Superior temporal gyrus (tissue), 1 donor: ENCODE results near the gene MC3R.

Experiments used
- DNase-seq: peaks from one replicate; pipeline ENCODE4 v3.0.0-alpha.2; 2016; ENCODE audit errors: extremely low spot score

MC3R gene

DNA sequence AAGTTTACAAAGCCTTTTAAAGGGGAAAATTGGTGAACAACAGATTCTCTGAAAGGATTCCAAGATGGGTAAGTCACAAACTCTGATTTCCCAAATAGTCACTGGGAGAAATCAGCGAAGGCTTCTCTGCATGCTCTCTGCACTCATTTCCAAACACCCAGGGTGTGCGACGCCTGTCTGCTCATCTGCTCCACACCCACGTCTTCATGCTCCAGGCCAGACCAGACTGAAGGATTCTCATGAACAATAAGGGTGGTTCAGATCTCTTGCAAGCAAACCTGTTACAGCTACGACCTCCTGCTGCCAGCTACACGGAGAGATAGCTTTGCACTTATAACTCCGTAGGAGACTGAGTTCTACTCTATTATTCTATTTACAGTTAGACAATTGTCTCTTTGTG, 1.4 kb downstream of the MC3R start:
- DNase-seq = no peak

GRCh38 chr20:56257604-56258003, 9.1 kb downstream of the MC3R start:
- DNase-seq = no peak

DNA sequence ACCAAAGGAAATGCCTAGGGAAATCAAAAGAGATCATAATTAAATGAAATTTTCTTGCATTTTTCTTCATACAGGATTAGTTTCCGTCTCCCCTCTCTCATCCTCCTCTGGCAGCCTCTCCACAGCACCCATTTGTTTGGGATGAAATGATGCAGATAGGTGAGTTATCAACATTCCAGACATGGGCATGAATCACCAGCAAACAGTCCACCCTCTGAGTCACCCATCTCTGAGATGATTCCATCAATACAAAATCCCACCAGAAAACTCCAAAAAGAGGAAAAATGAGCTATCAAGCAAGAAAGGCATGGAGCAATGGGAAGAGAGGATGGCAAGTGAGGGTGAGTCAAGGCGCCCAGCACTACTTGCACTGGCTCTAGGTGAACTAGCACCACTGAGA, 11.4 kb downstream of the MC3R start:
- no peak for DNase-seq

DNA sequence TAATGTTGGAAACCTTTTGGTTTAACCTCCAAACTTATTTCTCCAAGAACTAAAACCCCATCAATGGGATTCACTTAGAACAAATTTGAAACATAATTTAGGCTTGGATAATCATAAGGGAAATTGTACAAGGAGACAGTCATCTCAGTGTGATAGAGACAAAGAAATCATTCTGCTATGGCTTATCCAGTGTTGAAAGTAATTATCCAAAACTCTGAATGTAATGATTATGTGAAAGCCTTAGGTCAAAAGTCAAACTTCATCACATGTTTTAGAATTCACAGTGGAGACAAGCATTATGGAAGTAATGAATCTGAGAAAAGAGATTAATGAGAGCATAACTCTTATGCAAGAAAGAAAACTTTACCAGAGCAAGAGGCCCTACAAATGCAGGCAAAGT, 20.0 kb downstream of the MC3R start:
- DNase-seq = no peak

GRCh38 chr20:56271974-56272373, 23.4 kb downstream of the MC3R start:
- no peak for DNase-seq

- no peak for DNase-seq
These were observed 25.0 kb downstream of the MC3R start for GRCh38 chr20:56273491-56273890.

DNA sequence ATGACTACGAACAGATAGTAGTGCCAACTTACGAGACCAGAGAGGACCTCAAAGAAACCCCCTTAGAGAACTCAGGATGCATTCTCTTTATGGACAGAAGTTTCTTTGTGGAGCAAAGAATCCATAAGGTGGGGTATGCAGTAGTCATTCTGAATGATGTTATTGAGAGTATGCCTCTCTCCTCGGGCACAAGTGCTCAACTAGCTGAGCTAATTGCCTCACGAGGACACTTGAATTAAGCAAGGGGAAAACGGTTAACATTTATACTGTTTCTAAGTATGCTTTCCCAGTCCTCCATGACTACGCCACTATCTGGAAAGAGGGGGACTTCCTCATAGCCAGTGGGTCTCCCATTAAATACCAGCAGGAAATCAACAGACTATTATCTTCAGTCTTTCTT, 25.6 kb downstream of the MC3R start:
- DNase-seq = no peak

DNA sequence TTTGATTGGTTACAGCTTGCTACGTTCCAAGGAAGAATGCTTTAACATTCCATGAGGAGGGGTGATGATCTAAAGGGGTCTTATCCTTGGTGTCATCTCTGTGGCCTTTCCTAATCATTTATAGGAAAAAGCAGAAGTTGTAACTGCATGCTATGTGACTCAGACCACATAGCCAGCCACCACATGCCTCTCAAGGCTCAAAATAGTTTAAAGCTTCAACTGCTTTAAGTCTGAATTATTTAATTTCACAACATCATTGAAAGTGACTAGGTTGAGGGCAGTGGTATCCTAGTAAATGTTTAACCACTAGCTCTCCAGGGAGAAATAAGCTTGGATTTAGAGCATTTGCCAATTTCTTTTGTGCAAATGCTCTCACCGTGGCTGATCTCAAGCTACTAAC, 29.7 kb downstream of the MC3R start:
- no peak for DNase-seq

DNA sequence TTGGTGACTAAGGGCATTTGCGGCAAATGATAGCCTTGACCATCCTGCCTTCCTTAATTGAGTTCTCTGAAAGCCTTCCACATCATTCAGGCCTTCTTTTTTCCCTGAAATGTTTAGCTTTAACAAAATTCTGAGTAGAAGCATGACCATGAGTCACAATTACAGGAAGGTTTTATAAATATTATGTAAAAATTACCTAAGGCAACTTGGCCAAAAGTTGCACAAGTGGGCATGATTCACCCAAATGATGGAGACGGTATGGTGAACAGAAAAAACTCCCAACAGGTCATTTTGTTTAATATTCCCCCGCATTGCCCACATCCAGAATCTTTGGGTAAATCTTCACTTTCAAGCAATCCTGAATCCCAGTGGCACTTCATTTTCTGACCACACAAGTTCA, 37.0 kb downstream of the MC3R start:
- no peak for DNase-seq

- DNase-seq = no peak
These were observed 41.1 kb downstream of the MC3R start for GRCh38 chr20:56289652-56290051.

DNA sequence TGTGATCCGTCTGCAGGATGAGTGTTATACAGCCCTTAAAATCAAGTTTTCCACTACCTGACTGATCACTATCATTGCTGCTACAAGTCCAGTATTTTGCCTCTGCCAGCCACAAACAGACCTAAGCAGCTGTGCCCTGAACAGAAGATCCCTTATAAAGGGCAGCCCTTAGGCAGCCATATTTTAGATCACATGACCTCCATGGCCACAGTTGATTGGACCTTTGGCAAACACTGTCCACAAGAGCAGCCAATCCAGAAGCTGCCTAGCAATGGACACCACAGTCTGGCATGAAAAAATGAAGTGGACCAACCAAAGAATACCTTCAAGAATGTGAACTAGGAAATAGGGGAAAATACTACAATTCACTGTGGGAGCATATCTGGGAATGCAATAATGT, 50.8 kb downstream of the MC3R start:
- DNase-seq = no peak
